ENCODE data around the gene MMGT1.
"Not testable (repeated sequence)": the region's sequence is repeated elsewhere in the genome, so short reads cannot be mapped to it uniquely, and the experiment has no call there.

Gene MMGT1

DNA sequence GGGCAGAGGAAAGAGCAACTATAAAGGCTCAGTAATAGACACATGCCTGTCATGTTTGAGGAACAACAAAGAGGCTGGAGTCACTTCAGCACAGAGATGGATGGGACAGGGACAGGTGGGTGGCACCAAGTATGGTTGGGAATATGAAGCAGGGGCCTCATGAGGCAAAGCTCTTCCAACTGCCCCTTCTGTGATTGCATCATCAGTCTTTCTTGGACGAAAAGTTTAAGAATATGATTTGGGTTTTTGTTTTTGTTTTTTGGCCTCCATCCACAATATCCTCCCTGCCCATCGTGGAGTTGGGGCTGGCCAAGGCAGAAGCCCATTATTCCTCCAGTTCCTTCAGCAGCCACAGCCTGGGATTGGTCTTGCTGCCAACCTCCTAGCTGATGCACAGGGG lies 45.9 kb downstream of the MMGT1 start:
- Histone ChIP-seq H3K36me3 (ENCODE audit: insufficient read depth, low read length) (no peaks in the 10 kb centered on the region), H2AFZ (ENCODE audit: low read length, unreplicated experiment) (no peak overlapping the region), H3K4me1 (ENCODE audit: control insufficient read depth, insufficient read depth, low read length, unreplicated experiment) (no peaks in the 10 kb centered on the region), H3K27me3 (ENCODE audit: insufficient read depth, low read length) (no peaks in the 10 kb centered on the region), H3K27ac (ENCODE audit: low read depth, low read length) (no peak overlapping the region), H3K79me2 (ENCODE audit: control insufficient read depth, insufficient read depth, low read length, unreplicated experiment) (no peaks in the 10 kb centered on the region), H3K4me3 (ENCODE audit: low read depth, low read length) (no peak overlapping the region)

DNA sequence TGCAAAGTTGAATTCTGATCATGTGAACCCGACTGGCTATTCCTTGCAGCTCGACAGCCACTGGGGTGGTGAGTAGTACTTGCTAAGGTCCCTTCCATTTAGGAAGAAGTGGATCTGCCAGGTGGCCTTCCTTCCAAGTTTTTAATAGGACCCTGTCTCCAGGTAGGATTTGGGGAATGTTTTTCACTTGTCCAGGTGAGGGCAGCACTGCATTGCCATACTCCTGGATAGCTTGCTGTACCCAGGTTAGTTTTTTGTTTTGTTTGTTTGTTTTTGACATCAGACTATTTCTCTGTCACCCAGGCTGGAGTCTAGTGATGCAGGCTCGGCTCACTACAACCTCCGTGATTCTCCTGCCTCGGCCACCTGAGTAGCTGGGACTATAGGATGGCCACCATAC lies 50.4 kb downstream of the MMGT1 start:
- H2AFZ ChIP-seq (ENCODE audit: low read length, unreplicated experiment), result no peak overlapping the region
- no peaks in the 10 kb centered on the region for H3K79me2 ChIP-seq (ENCODE audit: control insufficient read depth, insufficient read depth, low read length, unreplicated experiment)
- 0 out of 2 replicates have a peak, but pooled peaks cover under 1% of the 10 kb centered on the region for H3K27me3 ChIP-seq (ENCODE audit: insufficient read depth, low read length)
- no peaks in the 10 kb centered on the region for H3K36me3 ChIP-seq (ENCODE audit: insufficient read depth, low read length)
- H3K4me3 ChIP-seq (ENCODE audit: low read depth, low read length), result no peak overlapping the region
- H3K4me1 ChIP-seq (ENCODE audit: control insufficient read depth, insufficient read depth, low read length, unreplicated experiment), result no peaks in the 10 kb centered on the region
- H3K27ac ChIP-seq (ENCODE audit: low read depth, low read length), result no peak overlapping the region

DNA sequence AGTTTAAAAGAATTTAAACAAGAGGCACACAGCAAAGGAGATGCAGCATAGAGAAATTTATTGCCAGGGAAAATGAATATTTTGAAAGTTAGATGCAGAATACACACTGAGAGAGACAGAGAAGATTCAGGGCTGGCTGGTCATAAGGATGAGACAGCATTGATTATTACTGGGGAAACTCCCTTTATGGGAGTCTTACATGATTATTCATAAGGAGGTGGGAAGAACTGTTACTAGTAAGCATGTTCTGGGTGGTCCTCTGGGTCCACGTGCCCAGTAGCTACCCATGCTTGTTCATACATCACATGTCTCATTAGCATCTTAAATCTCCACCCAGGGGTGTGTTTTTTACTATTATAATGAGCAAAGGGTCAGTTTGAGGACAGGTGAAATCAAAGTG lies 53.3 kb downstream of the MMGT1 start:
- not testable (repeated sequence) for H3K79me2 ChIP-seq (ENCODE audit: control insufficient read depth, insufficient read depth, low read length, unreplicated experiment); H3K4me1 ChIP-seq (ENCODE audit: control insufficient read depth, insufficient read depth, low read length, unreplicated experiment); H3K36me3 ChIP-seq (ENCODE audit: insufficient read depth, low read length); H3K27me3 ChIP-seq (ENCODE audit: insufficient read depth, low read length); H2AFZ ChIP-seq (ENCODE audit: low read length, unreplicated experiment); H3K4me3 ChIP-seq (ENCODE audit: low read depth, low read length); H3K27ac ChIP-seq (ENCODE audit: low read depth, low read length)

DNA sequence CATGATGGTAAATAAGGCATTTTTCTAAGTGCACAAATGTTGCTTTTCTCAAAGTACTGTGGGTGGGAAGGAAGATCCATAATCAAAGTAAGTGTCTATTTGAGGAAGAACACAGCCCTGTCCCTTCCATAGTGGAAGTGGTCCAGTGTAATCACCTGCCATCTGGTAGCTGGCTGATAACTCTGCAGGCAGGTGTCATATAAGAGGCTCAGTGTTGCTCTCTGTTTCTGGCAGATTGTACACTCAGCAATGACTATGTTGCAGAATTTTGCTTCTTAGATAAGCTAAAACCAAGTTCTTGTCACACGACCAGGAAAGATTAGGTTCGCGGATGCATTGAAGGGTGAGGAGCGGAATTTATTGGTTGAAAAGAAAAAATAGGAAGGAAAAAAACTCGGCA lies 59.4 kb downstream of the MMGT1 start:
- Histone ChIP-seq H3K79me2 (ENCODE audit: control insufficient read depth, insufficient read depth, low read length, unreplicated experiment) (no peaks in the 10 kb centered on the region), H3K27me3 (ENCODE audit: insufficient read depth, low read length) (peaks cover 5% of the 10 kb centered on the region), H3K4me1 (ENCODE audit: control insufficient read depth, insufficient read depth, low read length, unreplicated experiment) (no peaks in the 10 kb centered on the region), H3K27ac (ENCODE audit: low read depth, low read length) (no peak overlapping the region), H2AFZ (ENCODE audit: low read length, unreplicated experiment) (no peak overlapping the region), H3K4me3 (ENCODE audit: low read depth, low read length) (no peak overlapping the region), H3K36me3 (ENCODE audit: insufficient read depth, low read length) (no peaks in the 10 kb centered on the region)

All from ACC112 (cell line).